Activated naive CD4-positive, alpha-beta T cell treated with anti-CD3 and anti-CD28 coated beads for 36 hours (primary cell): Measurements from ENCODE around the gene XCR1. TPM values are rescaled to one million over a fixed set of nuclear protein-coding genes. Genes with fewer than 3 reads are reported as not detected.
A peak's percentile ranks its signal among the peaks of the same experiment; 100 is the strongest.

Experiments
- CTCF ChIA-PET: fragments of 350-600 bp; sonication (Branson Sonifier 250); formaldehyde crosslinking; loops from one replicate; lab custom pipeline; 2021; ENCODE audit warnings: antibody characterized with exemption; lab: Charles Lee
- DNase-seq: peaks from one replicate; pipeline ENCODE4 v3.0.0-alpha.2; 2020
- H3K27ac Mint-ChIP-seq: one replicate; pipeline ENCODE4 v1.8.0; 2021; ENCODE audit warnings: mild to moderate bottlenecking, mixed read lengths
- H3K27me3 Mint-ChIP-seq: one replicate; pipeline ENCODE4 v1.8.0; 2021; ENCODE audit warnings: low read depth, mixed read lengths
- H3K36me3 Mint-ChIP-seq: one replicate; pipeline ENCODE4 v1.8.0; 2021; ENCODE audit warnings: low read depth, mixed read lengths
- H3K4me1 Mint-ChIP-seq: one replicate; pipeline ENCODE4 v1.8.0; 2021; ENCODE audit warnings: low read depth, mixed read lengths
- H3K4me3 Mint-ChIP-seq: one replicate; pipeline ENCODE4 v1.8.0; 2021; ENCODE audit warnings: mild to moderate bottlenecking, moderate library complexity, mixed read lengths
- H3K9me3 Mint-ChIP-seq: one replicate; pipeline ENCODE4 v1.8.0; 2021; ENCODE audit warnings: mixed read lengths
- intact Hi-C: fragments of 100-400 bp; cut with micrococcal nuclease; formaldehyde crosslinking; loops from one replicate; pipeline ENCODE4 v1.15.1; 2023
- total RNA-seq, 2 experiments: library from RNA; stranded (reverse); gene quantifications; one replicate each; pipeline ENCODE4 v1.2.3, GENCODE V29; 2021

Gene XCR1
- total RNA-seq, 2 experiments from 2014 or later: not detected

- no peaks in the 10 kb centered on the region for H3K9me3 Mint-ChIP-seq
- CTCF ChIA-PET: no interaction called here
- intact Hi-C loops: loop anchor here (1.0 to 5.0 kb wide), 5 partner anchors 14 to 303 kb away; partner anchors contain the start of genes CXCR6 and LZTFL1
- peaks cover 31% of the 10 kb centered on the region for H3K4me1 Mint-ChIP-seq
- peak within 1 kb of the TSS; percentile 82 for H3K4me3 Mint-ChIP-seq
- H3K36me3 Mint-ChIP-seq: peaks cover 2% of the 10 kb centered on the region
- peaks cover 3% of the 10 kb centered on the region for H3K27me3 Mint-ChIP-seq
- DNase-seq: peak; percentile 94
- peak within 1 kb of the TSS; percentile 81 for H3K27ac Mint-ChIP-seq
These were observed 31.8 kb downstream of the XCR1 start, which contains the start of gene FYCO1 for GRCh38 chr3:45995236-45996192. Gene FYCO1 (minus strand): TSS chr3:45995824. CDS start chr3:45984910, 10,914 bp downstream.

DNA sequence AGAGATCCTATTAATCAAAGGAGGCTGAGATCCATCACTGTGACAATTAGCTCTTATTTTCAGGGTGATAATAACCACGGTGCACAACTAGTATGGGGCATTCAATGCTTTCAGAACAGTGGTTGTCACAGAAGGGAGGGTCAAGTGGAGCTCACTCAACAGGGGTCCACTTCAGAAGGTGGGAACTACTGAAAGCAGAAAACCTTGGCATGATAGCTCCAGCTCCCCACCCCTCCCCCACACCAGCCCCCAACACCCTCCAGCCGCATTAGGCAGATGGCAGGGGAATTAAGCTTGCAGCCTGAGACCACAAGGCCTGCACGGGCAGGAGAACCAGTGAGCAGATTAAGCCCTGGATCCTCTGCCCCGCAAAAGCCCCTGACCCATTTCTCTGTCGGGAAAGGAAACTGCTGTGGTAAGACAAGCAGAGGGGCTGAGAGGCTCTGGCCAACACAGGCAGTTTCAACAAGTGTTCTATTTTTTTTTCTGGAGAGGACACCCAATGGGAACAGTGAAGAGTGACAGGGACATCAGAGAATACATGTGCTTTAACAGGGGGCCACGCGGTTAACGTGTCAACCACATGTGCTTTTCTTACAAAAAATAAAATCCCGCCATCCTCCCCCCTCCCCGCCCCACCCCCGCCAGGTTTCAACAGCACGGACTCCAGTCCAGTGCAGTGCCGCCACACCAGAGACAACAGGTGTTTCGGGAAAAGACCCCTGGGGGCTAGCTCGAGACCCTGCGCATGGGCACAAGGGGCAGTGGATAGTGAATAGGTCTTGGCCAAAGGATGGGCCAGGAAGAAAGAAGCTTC is 32.7 kb downstream of the XCR1 start:
- CTCF ChIA-PET: interaction anchor here (0.5 to 2.2 kb wide), 4 partner anchors 48 to 104 kb away, joined by 3 to 6 read pairs (median 4); no protein-coding TSS in a partner anchor
- Mint-ChIP-seq H3K36me3 (peaks cover 5% of the 10 kb centered on the region), H3K27ac (peak overlapping the region; percentile 75), H3K27me3 (peaks cover 3% of the 10 kb centered on the region), H3K4me3 (peak overlapping the region; percentile 82), H3K4me1 (peaks cover 37% of the 10 kb centered on the region), H3K9me3 (no peaks in the 10 kb centered on the region)
- DNase-seq: peak; percentile 55
- intact Hi-C loops: loop anchor here (1.0 to 5.0 kb wide), 5 partner anchors 13 to 302 kb away; partner anchors contain the start of genes CXCR6 and LZTFL1

- no peak overlapping the region for H3K4me3 Mint-ChIP-seq
- H3K27me3 Mint-ChIP-seq: no peaks in the 10 kb centered on the region
- peaks cover 5% of the 10 kb centered on the region for H3K36me3 Mint-ChIP-seq
- DNase-seq: no peak
- peaks cover 48% of the 10 kb centered on the region for H3K4me1 Mint-ChIP-seq
- no peak overlapping the region for H3K27ac Mint-ChIP-seq
- no peaks in the 10 kb centered on the region for H3K9me3 Mint-ChIP-seq
- intact Hi-C loops: loop anchor here (2.0 kb wide), 1 partner anchor 51 kb away; the partner anchor contains the start of gene CXCR6
- CTCF ChIA-PET: interaction anchor here (1.6 to 2.2 kb wide), 2 partner anchors 55 to 84 kb away, joined by 3 to 6 read pairs; no protein-coding TSS in a partner anchor
These were observed 33.8 kb downstream of the XCR1 start for GRCh38 chr3:45993421-45994027.

GRCh38 chr3:45992821-45993221 is 34.5 kb downstream of the XCR1 start:
- Mint-ChIP-seq H3K4me1 (peaks cover 52% of the 10 kb centered on the region), H3K27me3 (no peaks in the 10 kb centered on the region), H3K9me3 (no peaks in the 10 kb centered on the region), H3K27ac (no peak overlapping the region), H3K4me3 (no peak overlapping the region), H3K36me3 (peaks cover 5% of the 10 kb centered on the region)
- intact Hi-C loops: no loop called here
- DNase-seq: no peak
- CTCF ChIA-PET: interaction anchor here (1.6 to 2.2 kb wide), 2 partner anchors 54 to 85 kb away, joined by 3 to 6 read pairs; no protein-coding TSS in a partner anchor

DNA sequence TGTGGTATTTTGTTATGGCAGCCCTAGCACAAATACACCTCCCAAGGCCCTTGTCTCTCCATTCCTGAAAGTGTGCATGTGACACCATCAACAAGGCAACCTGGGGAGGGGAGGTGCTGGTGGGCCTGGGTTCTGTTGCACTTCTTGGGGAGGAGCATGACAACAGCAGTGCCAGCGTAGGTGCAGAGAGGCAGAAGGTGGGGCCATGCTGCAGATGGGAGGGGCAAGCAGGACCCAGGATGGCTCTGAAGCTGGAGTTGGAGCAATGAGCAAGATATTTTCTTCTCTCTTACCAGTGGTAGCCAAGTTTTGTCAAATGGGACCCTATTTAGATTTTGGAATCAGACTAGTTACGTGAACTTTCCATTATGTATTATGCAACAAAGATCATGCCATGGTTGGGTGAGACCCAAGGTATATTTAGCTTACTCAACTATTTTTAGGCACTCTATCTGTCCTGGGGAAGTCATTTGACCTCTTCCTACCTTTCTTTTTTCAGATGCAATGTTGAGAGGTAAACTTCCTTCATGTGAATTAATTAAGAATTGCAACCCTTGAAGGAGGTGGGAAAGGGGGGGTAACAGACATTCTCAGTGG is 35.1 kb downstream of the XCR1 start:
- Mint-ChIP-seq H3K4me1 (peaks cover 54% of the 10 kb centered on the region), H3K9me3 (no peaks in the 10 kb centered on the region), H3K36me3 (peaks cover 7% of the 10 kb centered on the region), H3K27ac (no peak overlapping the region), H3K4me3 (no peak overlapping the region), H3K27me3 (no peaks in the 10 kb centered on the region)
- no peak for DNase-seq
- intact Hi-C loops: no loop called here
- CTCF ChIA-PET: interaction anchor here (2.2 kb wide), 1 partner anchor 53 kb away, joined by 6 read pairs; no protein-coding TSS in a partner anchor

DNA sequence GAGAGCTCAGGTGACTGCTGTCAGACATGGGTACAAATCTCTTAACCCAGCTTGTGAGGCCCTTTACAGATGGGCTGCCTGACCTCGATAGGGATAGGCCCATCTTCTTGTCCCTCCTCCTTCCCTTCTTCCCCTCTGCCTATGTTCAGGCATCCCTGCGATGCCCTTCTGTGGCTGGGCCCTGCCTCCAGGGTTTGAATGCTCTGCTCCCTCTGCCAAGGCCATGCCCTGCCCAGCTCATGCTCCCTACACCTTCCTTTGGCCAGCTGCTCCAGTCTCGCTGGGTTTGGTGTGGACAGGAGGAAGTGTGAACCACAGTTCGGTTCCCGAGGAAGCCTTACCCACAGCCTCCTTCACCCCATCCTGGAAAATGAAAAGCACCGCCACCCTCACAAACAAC is 35.9 kb downstream of the XCR1 start:
- Mint-ChIP-seq H3K27ac (no peak overlapping the region), H3K4me1 (peaks cover 57% of the 10 kb centered on the region), H3K27me3 (no peaks in the 10 kb centered on the region), H3K36me3 (peaks cover 10% of the 10 kb centered on the region), H3K4me3 (no peak overlapping the region), H3K9me3 (no peaks in the 10 kb centered on the region)
- CTCF ChIA-PET: no interaction called here
- intact Hi-C loops: no loop called here
- DNase-seq: no peak

- no peak for DNase-seq
- Mint-ChIP-seq H3K4me1 (peaks cover 55% of the 10 kb centered on the region), H3K4me3 (no peak overlapping the region), H3K36me3 (peaks cover 10% of the 10 kb centered on the region), H3K9me3 (no peaks in the 10 kb centered on the region), H3K27me3 (no peaks in the 10 kb centered on the region), H3K27ac (no peak overlapping the region)
- intact Hi-C loops: no loop called here
- CTCF ChIA-PET: no interaction called here
These were observed 37.1 kb downstream of the XCR1 start for GRCh38 chr3:45990181-45990580.

- H3K27me3 Mint-ChIP-seq: no peaks in the 10 kb centered on the region
- no peak overlapping the region for H3K4me3 Mint-ChIP-seq
- H3K9me3 Mint-ChIP-seq: no peaks in the 10 kb centered on the region
- CTCF ChIA-PET: interaction anchor here (1.2 kb wide), 1 partner anchor 90 kb away, joined by 3 read pairs; no protein-coding TSS in a partner anchor
- no peak overlapping the region for H3K27ac Mint-ChIP-seq
- H3K36me3 Mint-ChIP-seq: peaks cover 19% of the 10 kb centered on the region
- no peak for DNase-seq
- intact Hi-C loops: no loop called here
- peaks cover 50% of the 10 kb centered on the region for H3K4me1 Mint-ChIP-seq
These were observed 38.5 kb downstream of the XCR1 start for GRCh38 chr3:45988804-45989203.

DNA sequence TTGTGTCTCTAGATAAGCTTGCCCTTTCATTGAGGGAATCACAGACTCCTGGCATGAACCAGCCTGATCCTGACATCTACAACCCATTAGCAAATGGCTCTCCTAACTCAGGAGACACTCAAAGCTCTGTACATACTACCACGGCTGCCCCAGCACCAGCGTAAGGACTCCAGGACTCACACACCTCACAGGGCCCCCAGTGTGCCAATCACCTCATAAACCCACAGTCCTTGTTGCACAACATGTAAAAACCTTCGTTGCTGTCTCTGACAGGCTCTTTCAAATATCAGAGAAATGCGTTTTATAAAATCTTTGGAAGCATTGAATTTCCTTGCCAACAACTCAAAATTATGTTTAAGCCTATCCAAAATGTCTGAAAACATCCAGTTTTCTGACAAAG is 38.9 kb downstream of the XCR1 start:
- no peak for DNase-seq
- Mint-ChIP-seq H3K27ac (no peak overlapping the region), H3K9me3 (no peaks in the 10 kb centered on the region), H3K27me3 (no peaks in the 10 kb centered on the region), H3K4me3 (no peak overlapping the region), H3K4me1 (peaks cover 47% of the 10 kb centered on the region), H3K36me3 (peaks cover 24% of the 10 kb centered on the region)
- CTCF ChIA-PET: interaction anchor here (0.6 kb wide), 1 partner anchor 22 kb away, joined by 3 read pairs; no protein-coding TSS in a partner anchor
- intact Hi-C loops: no loop called here

DNA sequence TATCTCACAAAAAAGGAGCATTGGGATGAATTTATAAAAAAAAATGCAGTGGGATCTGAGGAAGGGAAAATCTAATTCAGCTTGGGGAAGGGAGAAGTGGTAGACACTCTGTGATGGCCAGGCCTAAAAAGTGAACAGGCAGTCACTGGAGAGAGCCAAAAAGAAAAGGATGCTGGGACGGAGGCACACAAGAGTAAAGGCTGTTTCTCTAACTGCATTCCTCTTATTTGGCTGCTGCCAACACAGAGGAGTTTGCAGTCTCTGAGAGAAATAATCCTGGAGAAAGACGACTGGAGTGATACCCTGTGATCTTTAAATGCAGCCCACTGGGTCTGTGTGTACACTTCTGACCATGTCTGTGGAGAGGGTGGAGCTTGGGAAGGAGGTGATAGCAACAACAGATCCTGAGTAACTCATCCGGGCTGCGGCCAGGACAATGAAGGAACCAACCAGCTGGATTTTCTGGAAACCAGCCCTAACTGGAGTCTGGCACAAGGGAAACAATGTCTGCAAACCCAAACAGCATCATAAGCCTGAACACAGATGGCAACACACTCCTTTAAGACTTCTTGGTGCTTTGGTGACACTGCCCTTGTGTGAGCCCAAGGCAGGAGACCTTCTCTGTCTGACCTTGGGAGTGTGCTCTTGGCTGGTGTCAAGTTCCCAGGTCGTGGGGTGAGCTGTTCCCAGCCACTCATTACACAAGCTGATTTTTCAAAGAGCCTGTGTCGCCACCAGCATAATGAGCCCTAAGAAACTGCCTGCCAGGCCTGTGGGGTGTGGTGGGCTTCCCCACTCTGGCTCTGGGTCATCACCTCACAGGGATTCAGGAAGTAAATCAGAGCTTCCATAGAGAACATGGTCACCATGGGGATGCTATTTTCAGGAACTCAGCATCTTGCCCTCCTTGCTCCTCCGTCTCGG is 39.7 kb downstream of the XCR1 start:
- H3K9me3 Mint-ChIP-seq: no peaks in the 10 kb centered on the region
- H3K27ac Mint-ChIP-seq: no peak overlapping the region
- CTCF ChIA-PET: interaction anchor here (0.6 kb wide), 3 partner anchors 23 to 309 kb away, joined by 3 read pairs; no protein-coding TSS in a partner anchor
- no peaks in the 10 kb centered on the region for H3K27me3 Mint-ChIP-seq
- no peak overlapping the region for H3K4me3 Mint-ChIP-seq
- intact Hi-C loops: no loop called here
- H3K36me3 Mint-ChIP-seq: peaks cover 30% of the 10 kb centered on the region
- DNase-seq: no peak
- H3K4me1 Mint-ChIP-seq: peaks cover 40% of the 10 kb centered on the region
